SK-N-SH treated with all-trans-retinoic acid at 6 μM for 48 hours (cell line): ENCODE results near the gene OR2H1.

Experiments used
- ATAC-seq: fragments of 200-7000 bp; cut with Tn5 transposase; 3 replicates; pipeline ENCODE4 v1.9.1; 2020; ENCODE audit warnings: mild to moderate bottlenecking, moderate library complexity
- BACH2 ChIP-seq: fragments of 250-450 bp; sonication (Bioruptor Pico); IDR thresholded peaks from 2 replicates; pipeline ENCODE4 v1.9.0; 2021; ENCODE audit warnings: mild to moderate bottlenecking, borderline replicate concordance
- CREB5 ChIP-seq: fragments of 250-450 bp; sonication (Bioruptor Pico); IDR thresholded peaks from 2 replicates; pipeline ENCODE4 v1.5.1; 2020; ENCODE audit warnings: low read depth, mild to moderate bottlenecking, moderate library complexity
- CSDC2 ChIP-seq: fragments of 250-450 bp; sonication (Bioruptor Pico); IDR thresholded peaks from 2 replicates; pipeline ENCODE4 v1.5.0; 2020; ENCODE audit warnings: mild to moderate bottlenecking, moderate library complexity
- GLIS3 ChIP-seq: fragments of 250-450 bp; sonication (Bioruptor Pico); IDR thresholded peaks from 2 replicates; pipeline ENCODE4 v1.5.0; 2020; ENCODE audit warnings: mild to moderate bottlenecking, moderate library complexity
- ISL1 ChIP-seq: fragments of 250-450 bp; sonication (Bioruptor Pico); IDR thresholded peaks from 2 replicates; pipeline ENCODE4 v2.1.2; 2022; ENCODE audit warnings: mild to moderate bottlenecking, moderate library complexity
- OSR1 ChIP-seq: fragments of 250-450 bp; sonication (Bioruptor Pico); IDR thresholded peaks from 2 replicates; pipeline ENCODE4 v1.8.0; 2022; ENCODE audit warnings: moderate library complexity, mild to moderate bottlenecking, inconsistent platforms
- PATZ1 ChIP-seq: fragments of 250-450 bp; sonication (Bioruptor Pico); IDR thresholded peaks from 2 replicates; pipeline ENCODE4 v1.8.0; 2020; ENCODE audit warnings: mild to moderate bottlenecking, moderate library complexity, borderline replicate concordance
- POU6F1 ChIP-seq: fragments of 250-450 bp; sonication (Bioruptor Pico); IDR thresholded peaks from 2 replicates; pipeline ENCODE4 v1.8.0; 2021; ENCODE audit warnings: low read depth, mild to moderate bottlenecking, moderate library complexity, borderline replicate concordance
- PPARA ChIP-seq: fragments of 250-450 bp; sonication (Bioruptor Pico); IDR thresholded peaks from 2 replicates; pipeline ENCODE4 v1.5.0; 2020; ENCODE audit warnings: mild to moderate bottlenecking, borderline replicate concordance
- RARB ChIP-seq: fragments of 250-450 bp; sonication (Bioruptor Pico); IDR thresholded peaks from 2 replicates; pipeline ENCODE4 v1.8.0; 2021; ENCODE audit warnings: mild to moderate bottlenecking, moderate library complexity
- SNAI2 ChIP-seq: fragments of 250-450 bp; sonication (Bioruptor Pico); IDR thresholded peaks from 2 replicates; pipeline ENCODE4 v1.5.0; 2020; ENCODE audit warnings: mild to moderate bottlenecking, moderate library complexity
- TCF4 ChIP-seq: fragments of 250-450 bp; sonication (Bioruptor Pico); IDR thresholded peaks from 2 replicates; pipeline ENCODE4 v1.8.0; 2021; ENCODE audit warnings: mild to moderate bottlenecking, moderate library complexity, borderline replicate concordance
- TOX ChIP-seq: fragments of 250-450 bp; sonication (Bioruptor Pico); IDR thresholded peaks from 2 replicates; pipeline ENCODE4 v1.8.0; 2021; ENCODE audit warnings: mild to moderate bottlenecking, moderate library complexity, borderline replicate concordance
- TSHZ2 ChIP-seq: fragments of 250-450 bp; sonication (Bioruptor Pico); IDR thresholded peaks from 2 replicates; pipeline ENCODE4 v1.5.0; 2020; ENCODE audit warnings: mild to moderate bottlenecking, moderate library complexity
- ZC3H10 ChIP-seq: fragments of 250-450 bp; sonication (Bioruptor Pico); IDR thresholded peaks from 2 replicates; pipeline ENCODE4 v1.5.1; 2021; ENCODE audit warnings: mild to moderate bottlenecking, moderate library complexity
- ZFP3 ChIP-seq: fragments of 250-450 bp; sonication (Bioruptor Pico); IDR thresholded peaks from 2 replicates; pipeline ENCODE4 v1.5.0; 2020; ENCODE audit warnings: mild to moderate bottlenecking, moderate library complexity
- ZNF565 ChIP-seq: fragments of 450-650 bp; formaldehyde crosslinking; conservative IDR thresholded peaks from 2 replicates; pipeline ENCODE4 v1.5.0; 2020; ENCODE audit warnings: low read depth, mild to moderate bottlenecking, moderate library complexity
- ZNF70 ChIP-seq: fragments of 450-650 bp; formaldehyde crosslinking; IDR thresholded peaks from 2 replicates; pipeline ENCODE4 v1.5.0; 2020; ENCODE audit warnings: mild to moderate bottlenecking, moderate library complexity
- ZNF8 ChIP-seq: fragments of 450-650 bp; formaldehyde crosslinking; IDR thresholded peaks from 2 replicates; pipeline ENCODE4 v1.5.0; 2020; ENCODE audit warnings: mild to moderate bottlenecking, moderate library complexity
- TF ChIP-seq, protein P1 (sequence below): fragments of 250-450 bp; sonication (Bioruptor Pico); IDR thresholded peaks from 2 replicates; pipeline ENCODE4 v1.5.1; 2021; ENCODE audit warnings: mild to moderate bottlenecking, moderate library complexity

Gene OR2H1

DNA sequence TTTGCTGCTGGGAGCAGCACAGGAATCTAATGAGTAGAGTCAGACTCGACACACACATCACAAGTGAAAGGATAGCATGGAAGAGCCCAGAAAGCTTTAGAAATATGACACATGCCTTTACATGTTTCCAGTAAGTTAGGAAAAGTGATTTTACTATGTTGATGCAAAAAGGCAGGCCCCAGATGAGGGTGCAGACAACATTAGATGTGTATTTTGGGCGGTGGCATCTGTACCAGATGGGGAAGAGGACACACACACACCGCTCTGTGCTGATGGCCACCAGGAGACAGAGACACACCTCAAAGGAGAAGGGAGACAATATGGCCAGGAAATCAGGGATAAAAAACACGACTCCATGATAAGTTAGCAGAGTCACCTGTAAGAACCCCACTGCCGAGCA is 30.2 kb downstream of the OR2H1 start:
- no peak for ATAC-seq
- TF ChIP-seq OSR1 (CRISPR knock-in tag) (no peak), RARB (CRISPR knock-in tag) (no peak), CREB5 (CRISPR knock-in tag) (no peak), PATZ1 (CRISPR knock-in tag) (no peak), ZC3H10 (no peak), ZNF8 (CRISPR knock-in tag) (no peak)
- TF ChIP-seq, protein P1, sequence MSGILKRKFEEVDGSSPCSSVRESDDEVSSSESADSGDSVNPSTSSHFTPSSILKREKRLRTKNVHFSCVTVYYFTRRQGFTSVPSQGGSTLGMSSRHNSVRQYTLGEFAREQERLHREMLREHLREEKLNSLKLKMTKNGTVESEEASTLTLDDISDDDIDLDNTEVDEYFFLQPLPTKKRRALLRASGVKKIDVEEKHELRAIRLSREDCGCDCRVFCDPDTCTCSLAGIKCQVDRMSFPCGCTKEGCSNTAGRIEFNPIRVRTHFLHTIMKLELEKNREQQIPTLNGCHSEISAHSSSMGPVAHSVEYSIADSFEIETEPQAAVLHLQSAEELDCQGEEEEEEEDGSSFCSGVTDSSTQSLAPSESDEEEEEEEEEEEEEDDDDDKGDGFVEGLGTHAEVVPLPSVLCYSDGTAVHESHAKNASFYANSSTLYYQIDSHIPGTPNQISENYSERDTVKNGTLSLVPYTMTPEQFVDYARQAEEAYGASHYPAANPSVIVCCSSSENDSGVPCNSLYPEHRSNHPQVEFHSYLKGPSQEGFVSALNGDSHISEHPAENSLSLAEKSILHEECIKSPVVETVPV, result no peak
- TF ChIP-seq, all 23 proteins: peak for 0

GRCh38 chr6:29487660-29488059 is 30.7 kb downstream of the OR2H1 start, which contains the start of gene MAS1L:
Gene MAS1L (minus strand): TSS chr6:29487956. CDS start chr6:29487902, 54 bp downstream.
- no peak for TF ChIP-seq OSR1 (CRISPR knock-in tag)
- no peak for TF ChIP-seq CREB5 (CRISPR knock-in tag)
- no peak for TF ChIP-seq PPARA
- no peak for TF ChIP-seq POU6F1
- TF ChIP-seq BACH2 (CRISPR knock-in tag), result no peak
- no peak for ATAC-seq

DNA sequence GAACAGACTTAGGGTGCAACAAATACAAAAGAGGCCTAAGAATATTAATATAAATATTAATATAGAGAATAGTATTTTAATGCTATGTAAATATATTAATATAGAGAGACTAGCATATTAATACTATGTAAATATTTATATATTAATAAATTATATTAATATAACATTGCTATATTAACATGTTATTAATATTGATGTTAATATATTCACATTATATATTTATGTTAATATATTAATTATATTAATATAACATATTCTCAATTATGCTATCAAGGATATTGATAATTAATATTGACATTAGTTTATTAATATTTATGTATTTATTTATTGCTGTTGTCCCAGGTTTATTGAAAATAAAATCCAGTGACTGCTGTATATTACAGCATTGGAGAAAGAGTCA is 31.9 kb downstream of the OR2H1 start:
- no peak for ATAC-seq
- TF ChIP-seq RARB (CRISPR knock-in tag), result no peak
- no peak for TF ChIP-seq TOX
- TF ChIP-seq, protein P1, result no peak
- no peak for TF ChIP-seq TCF4 (CRISPR knock-in tag)
- no peak for TF ChIP-seq CSDC2 (CRISPR knock-in tag)
- no peak for TF ChIP-seq ZNF8 (CRISPR knock-in tag)

DNA sequence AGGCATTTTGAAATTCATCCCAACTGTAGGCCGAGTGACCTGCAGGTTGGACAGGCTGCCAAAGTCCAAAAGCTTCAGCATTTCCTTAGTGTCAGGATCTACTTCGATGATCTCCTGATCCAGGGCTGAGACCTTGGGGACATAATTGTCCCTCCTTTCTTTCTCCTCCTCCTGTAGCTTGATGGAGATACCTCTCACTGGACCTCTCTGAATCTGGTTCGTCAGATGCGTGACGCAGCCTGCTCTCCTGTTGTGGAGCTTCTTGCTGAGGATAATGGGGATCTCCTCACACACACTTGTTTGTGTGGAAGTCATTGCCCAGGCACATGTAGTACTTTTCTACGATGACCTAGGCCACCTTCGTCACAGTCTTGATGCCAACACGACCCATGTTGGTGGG is 32.3 kb downstream of the OR2H1 start:
- ATAC-seq, result no peak
- TF ChIP-seq OSR1 (CRISPR knock-in tag) (no peak), TCF4 (CRISPR knock-in tag) (no peak), ZNF70 (no peak), SNAI2 (no peak), BACH2 (CRISPR knock-in tag) (no peak), ISL1 (no peak), ZFP3 (CRISPR knock-in tag) (no peak), PATZ1 (CRISPR knock-in tag) (no peak), ZNF8 (CRISPR knock-in tag) (no peak), PPARA (no peak), RARB (CRISPR knock-in tag) (no peak), TSHZ2 (CRISPR knock-in tag) (no peak), CSDC2 (CRISPR knock-in tag) (no peak), GLIS3 (no peak), CREB5 (CRISPR knock-in tag) (no peak), ZNF565 (CRISPR knock-in tag) (no peak)
